Muscle layer of colon (tissue), 2 donors: ENCODE data around the gene MED29.

ENCODE experiments used
- H3K27ac ChIP-seq: one replicate; pipeline ENCODE4 v1.7.0; 2013; ENCODE audit warnings: low read depth, mild to moderate bottlenecking, low read length, moderate library complexity
- H3K27me3 ChIP-seq, 2 donors: one replicate each; pipeline ENCODE4 v1.7.0; 2013; ENCODE audit warnings: low read length in 2 of 2, mild to moderate bottlenecking in 2 of 2; ENCODE audit not compliant: insufficient read depth in 2 of 2, control insufficient read depth in 1 of 2
- H3K36me3 ChIP-seq: one replicate; pipeline ENCODE4 v1.7.0; 2013; ENCODE audit warnings: mild to moderate bottlenecking, low read length; ENCODE audit not compliant: insufficient read depth
- H3K4me1 ChIP-seq: one replicate; pipeline ENCODE4 v1.7.0; 2013; ENCODE audit warnings: mild to moderate bottlenecking, low read length; ENCODE audit not compliant: insufficient read depth
- H3K4me3 ChIP-seq, 2 donors: one replicate each; pipeline ENCODE4 v1.7.0; 2013; ENCODE audit warnings: low read length in 2 of 2, low read depth in 1 of 2, mild to moderate bottlenecking in 1 of 2, moderate library complexity in 1 of 2
- H3K9ac ChIP-seq: one replicate; pipeline ENCODE4 v1.7.0; 2013; ENCODE audit warnings: low read length
- H3K9me3 ChIP-seq: one replicate; pipeline ENCODE4 v1.7.0; 2013; ENCODE audit warnings: mild to moderate bottlenecking, low read length
- donor health status: abdominal sarcoma.
- donor health status: Adenocarcinoma of cecum.

Gene MED29

DNA sequence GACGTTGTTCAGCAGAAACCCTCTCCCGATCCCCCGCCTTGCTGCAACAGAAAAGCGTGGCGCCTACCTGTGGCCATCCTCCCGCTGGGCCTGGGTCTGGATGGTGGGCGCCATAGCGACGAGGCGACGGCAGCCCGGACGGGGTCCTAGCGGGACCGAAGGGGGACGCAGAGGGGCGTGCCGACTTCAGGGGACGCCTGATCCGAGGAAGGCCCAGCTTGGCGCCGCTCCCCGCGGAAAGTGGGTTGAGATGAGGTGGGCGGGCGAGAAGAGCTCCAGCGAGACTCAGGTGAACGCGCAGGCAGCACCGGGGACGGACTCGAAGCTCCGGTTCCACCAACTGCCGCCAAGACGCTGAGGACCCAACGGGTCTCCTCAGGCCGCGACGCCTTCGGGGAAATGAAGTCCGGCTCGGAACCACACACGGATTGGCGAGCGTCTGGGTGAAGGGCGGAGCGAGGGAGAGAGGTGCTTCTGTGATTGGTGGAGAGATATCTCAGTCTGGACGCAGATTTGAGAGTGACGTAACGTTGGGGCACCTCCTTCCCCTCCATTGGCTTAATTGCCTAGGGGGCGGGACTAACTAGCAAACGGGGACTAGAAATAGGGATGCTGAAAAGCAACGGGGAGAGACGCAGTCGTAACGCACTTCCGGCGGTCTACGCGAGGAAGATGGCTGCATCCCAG, at the start of gene MED29, which contains the start of gene PAF1:
Gene MED29, plus strand, starts transcription at position 628 of the 687 bp plus-strand sequence. Its CDS starts 45 bp downstream, at position 673.
Gene PAF1, minus strand, starts transcription at position 356 of the 687 bp plus-strand sequence. Its CDS starts 242 bp downstream, at position 114.
- Histone ChIP-seq H3K4me1 (peaks cover 19% of the 10 kb centered on the region), H3K27ac (peak within 1 kb of the TSS; percentile 98), H3K27me3 (no peaks in the 10 kb centered on the region), H3K4me3 (peak within 1 kb of the TSS; percentile 81 to 95), H3K9ac (peak within 1 kb of the TSS; percentile 90), H3K36me3 (peaks cover 53% of the 10 kb centered on the region), H3K9me3 (no peaks in the 10 kb centered on the region)

DNA sequence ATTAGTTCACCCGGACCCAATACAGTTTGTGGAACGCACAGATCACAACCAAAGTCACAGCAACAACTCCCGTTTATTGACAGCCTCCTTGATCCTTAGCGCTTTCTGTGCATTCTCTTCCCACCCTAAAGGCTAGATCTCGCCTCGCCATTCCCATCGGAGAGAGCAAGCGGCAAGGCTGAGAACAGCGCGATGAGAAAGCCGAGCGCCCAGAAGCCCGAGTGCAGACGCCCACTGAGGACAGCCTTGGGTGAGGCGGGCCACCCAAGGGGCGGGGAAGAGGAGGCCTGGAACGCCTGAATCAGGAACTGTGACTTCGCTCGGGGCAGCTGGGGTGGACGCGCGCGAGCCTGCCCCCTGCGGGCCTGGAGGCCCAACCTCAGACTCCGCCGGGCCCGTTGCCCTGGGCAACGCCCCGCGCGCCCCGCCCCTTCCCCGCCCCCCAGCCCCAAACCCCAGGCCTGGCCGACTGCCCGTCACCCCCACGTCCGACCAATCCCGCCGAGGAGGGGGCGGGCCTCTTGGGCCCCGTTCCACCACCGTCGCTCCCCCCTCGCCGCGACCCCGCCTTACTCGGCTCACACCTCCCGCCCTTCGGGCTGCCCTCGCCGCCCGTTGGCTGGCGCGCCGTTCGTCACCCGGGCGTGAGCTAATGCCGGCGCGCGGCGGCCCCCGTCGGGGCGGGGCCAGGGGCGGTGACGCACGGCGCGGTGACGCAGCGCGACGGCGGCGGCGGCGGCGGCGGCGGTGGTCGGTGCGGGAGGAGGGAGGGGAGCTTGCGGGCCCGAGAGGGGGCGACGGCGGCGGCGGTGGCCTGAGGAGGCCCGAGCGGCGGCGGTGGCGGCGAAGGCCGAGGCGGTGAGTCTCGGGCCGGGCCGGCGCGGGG, 49.2 kb upstream of the MED29 start, which contains the start of gene SAMD4B:
Gene SAMD4B, plus strand, starts transcription at position 703 of the 886 bp plus-strand sequence. CDS start 14,473 bp downstream, outside the sequence.
- H3K4me1 ChIP-seq = peaks cover 40% of the 10 kb centered on the region
- H3K9ac ChIP-seq = peak within 1 kb of the TSS; percentile 82
- H3K9me3 ChIP-seq = no peaks in the 10 kb centered on the region
- H3K4me3 ChIP-seq = peak within 1 kb of the TSS; percentile 85 to 99
- H3K27ac ChIP-seq = peak within 1 kb of the TSS; percentile 92
- no peaks in the 10 kb centered on the region for H3K27me3 ChIP-seq
- H3K36me3 ChIP-seq = peaks cover 14% of the 10 kb centered on the region

GRCh38 chr19:39342647-39343305, 48.4 kb upstream of the MED29 start:
- peak overlapping the region; percentile 78 for H3K9ac ChIP-seq
- H3K4me1 ChIP-seq = peaks cover 43% of the 10 kb centered on the region

DNA sequence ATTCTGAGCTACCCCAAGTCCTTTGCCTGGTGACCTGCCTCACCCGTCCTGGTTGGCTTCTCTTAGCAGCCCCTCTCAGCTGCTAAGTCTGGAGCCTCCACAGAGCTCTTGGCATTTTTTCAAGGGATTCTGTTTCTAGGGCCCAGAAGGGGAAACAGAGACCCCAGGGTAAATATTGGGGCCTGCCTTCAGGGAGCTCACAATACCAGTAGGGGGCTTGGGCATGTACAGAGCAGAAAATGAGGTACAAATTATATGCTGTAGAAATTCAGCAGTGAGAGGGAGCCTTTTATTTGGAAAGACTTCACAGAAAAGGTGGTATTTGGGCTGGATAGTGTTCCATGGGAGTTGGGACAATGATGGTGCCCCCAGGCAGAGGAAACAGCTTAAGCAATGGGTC, 45.2 kb upstream of the MED29 start:
- H3K27me3 ChIP-seq = no peaks in the 10 kb centered on the region
- H3K9me3 ChIP-seq = no peaks in the 10 kb centered on the region
- H3K9ac ChIP-seq = peak overlapping the region; percentile 2
- no peak overlapping the region for H3K4me3 ChIP-seq
- peaks cover 18% of the 10 kb centered on the region for H3K36me3 ChIP-seq
- peaks cover 37% of the 10 kb centered on the region for H3K4me1 ChIP-seq
- H3K27ac ChIP-seq = no peak overlapping the region

More at GRCh38 chr19:39342647-39343305, 48.4 kb upstream of the MED29 start:
- Histone ChIP-seq H3K27me3 (no peaks in the 10 kb centered on the region), H3K36me3 (peaks cover 14% of the 10 kb centered on the region), H3K9me3 (no peaks in the 10 kb centered on the region), H3K4me3 (peak overlapping the region; percentile 78 to 85), H3K27ac (peak overlapping the region; percentile 78)

DNA sequence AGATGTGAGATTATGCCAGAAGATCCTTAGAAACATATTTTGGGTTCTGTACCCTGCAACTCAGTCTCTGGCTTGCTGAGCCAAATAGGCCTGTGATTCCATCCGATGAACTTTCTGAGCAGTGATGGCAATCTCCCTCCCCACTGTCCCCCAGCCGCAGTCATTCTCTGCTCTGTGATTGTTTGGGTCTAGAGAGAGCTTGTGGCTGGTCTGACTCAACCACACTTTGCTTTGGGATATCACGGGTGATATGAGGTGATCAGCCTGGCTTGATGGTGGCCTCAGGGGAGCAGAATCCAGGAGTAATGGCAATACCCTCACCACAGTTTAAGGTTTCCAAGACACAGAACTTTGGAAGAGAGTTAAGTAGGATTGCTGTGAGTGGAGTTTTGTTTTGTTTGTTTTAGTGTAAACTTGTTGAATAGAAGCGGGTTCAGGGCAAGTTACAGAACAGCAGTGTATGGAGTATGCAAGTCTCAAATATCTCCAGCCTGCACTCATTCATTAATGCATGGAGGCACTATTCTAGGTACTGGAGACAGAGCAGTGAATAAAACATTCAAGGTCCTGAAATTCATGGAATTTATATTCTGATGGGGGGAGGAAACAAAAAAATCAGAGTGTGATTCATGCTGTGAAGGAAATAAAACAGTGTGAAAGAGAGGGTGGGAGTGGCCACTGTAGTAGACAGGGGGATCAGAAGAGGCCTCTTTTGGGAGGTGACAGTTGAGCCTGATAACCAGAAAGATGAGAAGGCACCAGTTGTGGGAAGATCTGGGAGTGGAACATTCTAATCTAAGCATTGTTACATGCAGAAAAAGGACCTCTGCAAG, 43.6 kb upstream of the MED29 start:
- Histone ChIP-seq H3K27ac (no peak overlapping the region), H3K9ac (no peak overlapping the region), H3K36me3 (peaks cover 26% of the 10 kb centered on the region), H3K27me3 (no peaks in the 10 kb centered on the region), H3K4me3 (no peak overlapping the region), H3K9me3 (no peaks in the 10 kb centered on the region), H3K4me1 (peaks cover 40% of the 10 kb centered on the region)

GRCh38 chr19:39349326-39349725, 41.9 kb upstream of the MED29 start:
- no peak overlapping the region for H3K9ac ChIP-seq
- H3K4me1 ChIP-seq = peaks cover 29% of the 10 kb centered on the region
- H3K27me3 ChIP-seq = no peaks in the 10 kb centered on the region
- H3K4me3 ChIP-seq = no peak overlapping the region
- no peak overlapping the region for H3K27ac ChIP-seq
- no peaks in the 10 kb centered on the region for H3K9me3 ChIP-seq
- H3K36me3 ChIP-seq = peaks cover 31% of the 10 kb centered on the region

GRCh38 chr19:39350156-39350555, 41.0 kb upstream of the MED29 start:
- Histone ChIP-seq H3K4me1 (peaks cover 22% of the 10 kb centered on the region), H3K9ac (no peak overlapping the region), H3K36me3 (peaks cover 39% of the 10 kb centered on the region), H3K27me3 (no peaks in the 10 kb centered on the region), H3K4me3 (no peak overlapping the region), H3K9me3 (no peaks in the 10 kb centered on the region), H3K27ac (no peak overlapping the region)

GRCh38 chr19:39351537-39352064, 39.6 kb upstream of the MED29 start:
- no peak overlapping the region for H3K9ac ChIP-seq
- H3K27me3 ChIP-seq = no peaks in the 10 kb centered on the region
- H3K4me1 ChIP-seq = peaks cover 14% of the 10 kb centered on the region
- H3K27ac ChIP-seq = no peak overlapping the region
- H3K9me3 ChIP-seq = no peaks in the 10 kb centered on the region
- H3K4me3 ChIP-seq = no peak overlapping the region
- peaks cover 40% of the 10 kb centered on the region for H3K36me3 ChIP-seq

DNA sequence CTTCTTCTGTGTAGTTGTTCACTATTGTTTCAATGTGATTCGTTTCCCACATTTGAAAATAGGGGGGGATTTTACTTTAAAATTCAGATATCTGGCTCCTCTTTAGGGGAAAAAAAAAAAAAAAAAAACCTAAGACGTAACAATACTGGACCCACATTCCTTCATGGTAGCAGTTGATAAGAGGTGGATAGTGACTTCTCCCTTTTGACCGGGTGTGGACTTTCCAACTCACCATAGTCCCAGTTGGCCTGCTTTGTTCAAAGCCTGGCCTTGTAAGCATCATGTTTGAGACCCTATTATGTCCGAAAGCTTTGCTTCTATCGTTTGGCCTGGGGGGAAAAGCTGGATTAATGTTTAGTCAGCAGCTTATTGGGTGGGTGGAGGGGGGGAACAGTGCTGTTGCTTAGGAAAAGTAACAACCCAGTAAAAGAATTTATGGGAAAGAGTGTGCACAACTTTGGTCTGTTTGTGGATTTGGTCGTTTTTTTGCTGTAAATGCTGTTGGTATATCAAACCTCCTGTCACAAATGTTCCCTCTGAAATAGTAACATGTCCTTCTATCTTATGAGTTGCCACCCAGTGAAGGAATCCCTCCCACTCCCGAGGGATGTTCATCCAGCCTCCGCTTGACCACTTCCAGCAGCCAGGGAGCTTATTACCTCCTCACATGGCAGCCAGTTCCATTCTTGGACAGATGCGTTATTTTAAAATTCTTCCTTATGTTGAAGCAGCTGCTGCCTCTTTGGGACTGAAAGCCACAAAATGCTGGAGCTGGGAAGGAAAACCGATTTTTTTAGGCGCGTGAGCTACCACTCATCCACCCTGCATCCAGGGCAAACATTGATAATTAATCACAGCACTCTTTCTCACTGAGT, 38.6 kb upstream of the MED29 start:
- Histone ChIP-seq H3K36me3 (peaks cover 50% of the 10 kb centered on the region), H3K9me3 (no peaks in the 10 kb centered on the region), H3K9ac (no peak overlapping the region), H3K4me3 (no peak overlapping the region), H3K27me3 (no peaks in the 10 kb centered on the region), H3K4me1 (peaks cover 9% of the 10 kb centered on the region), H3K27ac (no peak overlapping the region)

DNA sequence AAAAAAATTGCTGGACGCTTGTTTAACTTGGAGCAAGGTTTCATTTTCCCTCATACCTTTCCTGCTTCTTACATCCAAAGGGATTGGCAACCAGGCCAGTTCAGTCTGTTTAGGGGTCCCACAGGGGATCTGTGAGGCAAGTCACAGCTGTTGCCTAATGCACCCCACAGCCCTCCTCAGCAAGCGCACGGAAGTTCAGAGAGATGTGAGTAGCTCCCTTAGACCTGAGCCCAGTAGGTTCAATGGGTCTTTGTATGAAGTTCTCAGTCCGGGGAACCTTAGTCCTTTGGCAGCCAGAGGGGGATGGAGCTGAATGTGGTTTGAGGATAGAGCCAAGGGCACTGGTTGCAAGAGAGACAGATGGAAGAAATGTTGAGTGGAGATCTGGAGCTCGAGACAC, 35.9 kb upstream of the MED29 start:
- H3K36me3 ChIP-seq = peaks cover 67% of the 10 kb centered on the region
- no peak overlapping the region for H3K9ac ChIP-seq

More for the DNA sequence above, 35.9 kb upstream of the MED29 start:
- Histone ChIP-seq H3K4me1 (peaks cover 9% of the 10 kb centered on the region), H3K27me3 (no peaks in the 10 kb centered on the region), H3K9me3 (no peaks in the 10 kb centered on the region), H3K27ac (no peak overlapping the region), H3K4me3 (no peak overlapping the region)
